OCI-LY1 (cell line): ENCODE data around the gene FAM47E.

Experiments
- H2AFZ ChIP-seq: fragments of 200-600 bp; sonication (generic), shearing (Covaris generic); 2 replicates; pipeline ENCODE4 v1.6.0; 2014; ENCODE audit warnings: antibody characterized with exemption, mild to moderate bottlenecking, low read length
- H3F3A ChIP-seq: fragments of 200-600 bp; sonication (generic), shearing (Covaris generic); 2 replicates; pipeline ENCODE4 v1.6.0; 2014; ENCODE audit warnings: mild to moderate bottlenecking, antibody characterized with exemption, low read length, moderate library complexity; ENCODE audit not compliant: insufficient read depth
- H3K27ac ChIP-seq: fragments of 200-600 bp; sonication (generic); 2 replicates; pipeline ENCODE4 v1.5.1; 2014; ENCODE audit warnings: low read length, mixed run types, mild to moderate bottlenecking, low read depth; ENCODE audit not compliant: poor library complexity, severe bottlenecking
- H3K27me3 ChIP-seq: fragments of 200-600 bp; sonication (generic); 2 replicates; pipeline ENCODE4 v1.6.0; 2014; ENCODE audit warnings: antibody characterized with exemption, mild to moderate bottlenecking, low read length, moderate library complexity; ENCODE audit not compliant: insufficient read depth
- H3K36me3 ChIP-seq: fragments of 200-600 bp; sonication (generic); 2 replicates; pipeline ENCODE4 v1.6.1; 2014; ENCODE audit warnings: mild to moderate bottlenecking, antibody characterized with exemption, low read length, moderate library complexity, mixed read lengths; ENCODE audit not compliant: insufficient read depth
- H3K4me1 ChIP-seq: fragments of 200-600 bp; sonication (generic); 2 replicates; pipeline ENCODE4 v1.5.1; 2014; ENCODE audit warnings: mild to moderate bottlenecking, low read length, moderate library complexity; ENCODE audit not compliant: insufficient read depth, severe bottlenecking
- H3K4me2 ChIP-seq: fragments of 200-600 bp; sonication (generic), shearing (Covaris generic); 2 replicates; pipeline ENCODE4 v1.6.1; 2014; ENCODE audit warnings: low read length
- H3K4me3 ChIP-seq: fragments of 200-600 bp; sonication (generic); 2 replicates; pipeline ENCODE4 v1.5.1; 2014; ENCODE audit warnings: low read length, low read depth, mild to moderate bottlenecking, mixed read lengths; ENCODE audit not compliant: poor library complexity, severe bottlenecking
- H3K79me2 ChIP-seq: fragments of 200-600 bp; shearing (Covaris generic); 2 replicates; pipeline ENCODE4 v1.6.1; 2016; ENCODE audit warnings: mixed run types, low read length, mixed read lengths; ENCODE audit not compliant: insufficient read depth
- H3K9ac ChIP-seq: fragments of 200-600 bp; sonication (generic), shearing (Covaris generic); 2 replicates; pipeline ENCODE4 v1.6.1; 2014; ENCODE audit warnings: mild to moderate bottlenecking, low read length, mixed read lengths
- H3K9me2 ChIP-seq: fragments of 200-600 bp; sonication (generic), shearing (Covaris generic); 2 replicates; pipeline ENCODE4 v1.6.1; 2014; ENCODE audit warnings: low read depth, mild to moderate bottlenecking, low read length, mixed read lengths
- H3K9me3 ChIP-seq: fragments of 200-600 bp; shearing (Covaris generic); 2 replicates; pipeline ENCODE4 v1.6.1; 2014; ENCODE audit warnings: low read length, mixed read lengths
- H4K20me1 ChIP-seq: fragments of 200-600 bp; sonication (generic), shearing (Covaris generic); 2 replicates; pipeline ENCODE4 v1.6.0; 2016; ENCODE audit warnings: mild to moderate bottlenecking, low read length; ENCODE audit not compliant: insufficient read depth
- EZH2 ChIP-seq: fragments of 200-600 bp; sonication (generic), shearing (Covaris generic); IDR thresholded peaks from 2 replicates; pipeline ENCODE4 v1.8.0; 2017; ENCODE audit warnings: borderline replicate concordance, mixed run types, mild to moderate bottlenecking, antibody characterized with exemption, low read length, moderate library complexity, mixed read lengths
- TF ChIP-seq, protein P1 (sequence below): fragments of 200-600 bp; sonication (generic), shearing (Covaris generic); IDR thresholded peaks from 2 replicates; pipeline ENCODE4 v1.5.1; 2017; ENCODE audit warnings: mild to moderate bottlenecking, antibody characterized with exemption, low read length, moderate library complexity, mixed read lengths

Gene FAM47E

DNA sequence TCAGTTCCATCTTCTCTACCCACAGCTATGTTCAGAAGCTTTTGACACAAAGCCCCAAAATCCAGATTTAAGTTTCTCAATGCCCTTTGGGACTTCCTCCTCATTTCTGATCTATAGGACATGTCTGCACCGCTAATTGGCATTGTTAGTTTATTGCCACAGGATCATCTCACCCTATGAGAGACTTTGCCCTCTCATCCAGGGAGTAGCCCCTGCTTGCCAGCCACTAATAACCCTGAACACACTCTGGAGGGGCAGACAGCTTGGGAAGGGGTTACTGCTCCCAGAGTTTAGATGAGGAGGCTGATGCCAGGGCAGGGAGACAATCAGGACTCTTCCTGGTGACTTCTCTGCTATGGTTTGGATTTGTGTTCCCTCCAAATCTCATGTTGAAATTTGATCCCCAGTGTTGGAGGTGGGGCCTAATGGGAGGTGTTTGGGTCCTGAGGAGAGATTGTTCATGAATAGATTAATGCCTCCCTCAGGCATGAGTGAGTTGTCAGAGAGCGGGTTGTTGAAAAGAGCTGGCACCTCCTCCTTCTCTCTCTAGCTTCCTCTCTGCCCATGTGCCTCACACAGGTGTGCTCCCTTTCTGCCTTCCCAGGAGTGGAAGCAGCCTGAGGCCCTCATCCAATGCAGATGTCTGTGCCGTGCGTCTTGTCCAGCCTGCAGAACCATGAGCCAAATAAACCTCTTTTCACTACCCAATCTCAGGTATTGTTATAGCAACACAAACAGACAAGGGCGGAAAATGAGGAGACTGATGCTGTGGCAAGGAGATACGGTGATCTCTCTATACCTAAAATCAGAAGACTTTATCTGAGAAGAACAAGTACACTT lies 34.3 kb upstream of the FAM47E start:
- TF ChIP-seq EZH2, result no peak
- Histone ChIP-seq H3K9me3 (no peaks in the 10 kb centered on the region), H2AFZ (no peak overlapping the region), H3K4me3 (no peak overlapping the region), H3K79me2 (no peaks in the 10 kb centered on the region), H3K36me3 (no peaks in the 10 kb centered on the region), H3K27me3 (no peaks in the 10 kb centered on the region), H4K20me1 (no peaks in the 10 kb centered on the region), H3F3A (no peaks in the 10 kb centered on the region), H3K4me2 (no peak overlapping the region), H3K27ac (no peak overlapping the region), H3K9me2 (no peaks in the 10 kb centered on the region), H3K4me1 (peaks cover 23% of the 10 kb centered on the region), H3K9ac (no peak overlapping the region)

DNA sequence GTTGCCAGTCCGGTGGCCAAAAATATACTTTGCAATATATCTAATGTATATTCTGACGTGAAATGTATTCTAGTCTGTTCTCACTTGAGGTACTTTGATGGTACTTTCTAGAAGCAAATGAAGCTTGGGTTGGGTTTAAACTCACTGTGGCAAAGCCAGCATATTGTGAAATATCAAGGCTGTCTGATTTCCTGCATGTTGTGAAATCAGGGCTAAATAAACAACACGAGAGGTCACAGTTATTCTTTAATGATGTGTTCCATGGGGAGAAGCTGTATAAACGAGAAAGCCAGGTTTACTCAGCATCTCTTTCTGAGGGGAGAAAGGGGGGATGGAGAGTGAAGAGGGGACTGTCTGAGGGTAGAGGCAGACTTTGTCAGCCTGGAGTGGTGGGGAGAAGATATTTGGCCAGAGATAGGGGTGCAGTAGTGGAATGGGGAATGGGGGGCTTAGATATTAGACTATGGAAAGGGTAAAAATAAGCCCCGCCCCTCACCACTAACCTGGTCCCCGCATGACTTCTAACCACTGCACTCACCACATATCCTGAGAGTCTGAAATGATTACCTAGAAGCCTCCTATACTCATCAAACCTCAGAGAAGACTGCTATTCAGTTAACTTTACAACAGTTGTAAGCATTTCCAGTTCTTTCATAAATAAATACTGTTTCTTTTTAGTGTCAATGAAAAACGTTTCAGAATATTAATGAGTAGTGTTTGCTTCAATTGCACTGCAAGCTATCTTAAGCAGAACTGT lies 32.0 kb upstream of the FAM47E start:
- H3K36me3 ChIP-seq, result no peaks in the 10 kb centered on the region
- H3K9ac ChIP-seq, result no peak overlapping the region
- no peak overlapping the region for H2AFZ ChIP-seq
- no peaks in the 10 kb centered on the region for H3K79me2 ChIP-seq
- peaks cover 5% of the 10 kb centered on the region for H3K4me1 ChIP-seq
- H3K27me3 ChIP-seq, result no peaks in the 10 kb centered on the region
- no peaks in the 10 kb centered on the region for H3K9me3 ChIP-seq
- H3K4me2 ChIP-seq, result no peak overlapping the region
- H3K4me3 ChIP-seq, result no peak overlapping the region
- TF ChIP-seq, protein P1, sequence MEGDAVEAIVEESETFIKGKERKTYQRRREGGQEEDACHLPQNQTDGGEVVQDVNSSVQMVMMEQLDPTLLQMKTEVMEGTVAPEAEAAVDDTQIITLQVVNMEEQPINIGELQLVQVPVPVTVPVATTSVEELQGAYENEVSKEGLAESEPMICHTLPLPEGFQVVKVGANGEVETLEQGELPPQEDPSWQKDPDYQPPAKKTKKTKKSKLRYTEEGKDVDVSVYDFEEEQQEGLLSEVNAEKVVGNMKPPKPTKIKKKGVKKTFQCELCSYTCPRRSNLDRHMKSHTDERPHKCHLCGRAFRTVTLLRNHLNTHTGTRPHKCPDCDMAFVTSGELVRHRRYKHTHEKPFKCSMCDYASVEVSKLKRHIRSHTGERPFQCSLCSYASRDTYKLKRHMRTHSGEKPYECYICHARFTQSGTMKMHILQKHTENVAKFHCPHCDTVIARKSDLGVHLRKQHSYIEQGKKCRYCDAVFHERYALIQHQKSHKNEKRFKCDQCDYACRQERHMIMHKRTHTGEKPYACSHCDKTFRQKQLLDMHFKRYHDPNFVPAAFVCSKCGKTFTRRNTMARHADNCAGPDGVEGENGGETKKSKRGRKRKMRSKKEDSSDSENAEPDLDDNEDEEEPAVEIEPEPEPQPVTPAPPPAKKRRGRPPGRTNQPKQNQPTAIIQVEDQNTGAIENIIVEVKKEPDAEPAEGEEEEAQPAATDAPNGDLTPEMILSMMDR, result no peak
- TF ChIP-seq EZH2, result no peak
- no peak overlapping the region for H3K27ac ChIP-seq
- no peaks in the 10 kb centered on the region for H3K9me2 ChIP-seq
- no peaks in the 10 kb centered on the region for H4K20me1 ChIP-seq
- H3F3A ChIP-seq, result no peaks in the 10 kb centered on the region

DNA sequence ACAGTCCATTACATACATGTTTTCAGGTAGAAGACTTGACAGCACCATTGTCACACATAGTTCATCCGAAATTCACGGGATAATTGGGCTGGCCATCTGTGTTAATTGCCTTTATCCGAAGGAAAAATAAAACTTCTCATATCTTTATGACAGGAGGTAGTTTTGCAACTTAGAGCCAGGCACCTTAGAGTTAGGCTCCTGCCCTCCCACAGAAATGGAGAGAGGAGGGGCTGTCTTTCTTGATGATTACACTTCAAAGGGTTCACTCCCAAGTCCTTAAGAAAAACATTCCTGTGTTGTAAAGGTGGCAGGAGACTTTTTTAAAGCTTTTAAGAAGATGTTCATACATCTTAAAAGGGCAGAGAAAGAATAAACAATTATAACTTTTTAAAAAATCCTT lies 27.4 kb upstream of the FAM47E start:
- Histone ChIP-seq H3K79me2 (no peaks in the 10 kb centered on the region), H3K9me3 (no peaks in the 10 kb centered on the region), H3K4me3 (no peak overlapping the region), H3K36me3 (no peaks in the 10 kb centered on the region), H3K4me2 (no peak overlapping the region), H3K9me2 (no peaks in the 10 kb centered on the region), H3K4me1 (no peaks in the 10 kb centered on the region), H2AFZ (no peak overlapping the region), H3K27me3 (no peaks in the 10 kb centered on the region), H3K9ac (no peak overlapping the region), H3K27ac (no peak overlapping the region), H4K20me1 (no peaks in the 10 kb centered on the region), H3F3A (no peaks in the 10 kb centered on the region)
- TF ChIP-seq EZH2, result no peak
- TF ChIP-seq, protein P1, result no peak
